ENCODE data around the gene SELL.

SELL gene

DNA sequence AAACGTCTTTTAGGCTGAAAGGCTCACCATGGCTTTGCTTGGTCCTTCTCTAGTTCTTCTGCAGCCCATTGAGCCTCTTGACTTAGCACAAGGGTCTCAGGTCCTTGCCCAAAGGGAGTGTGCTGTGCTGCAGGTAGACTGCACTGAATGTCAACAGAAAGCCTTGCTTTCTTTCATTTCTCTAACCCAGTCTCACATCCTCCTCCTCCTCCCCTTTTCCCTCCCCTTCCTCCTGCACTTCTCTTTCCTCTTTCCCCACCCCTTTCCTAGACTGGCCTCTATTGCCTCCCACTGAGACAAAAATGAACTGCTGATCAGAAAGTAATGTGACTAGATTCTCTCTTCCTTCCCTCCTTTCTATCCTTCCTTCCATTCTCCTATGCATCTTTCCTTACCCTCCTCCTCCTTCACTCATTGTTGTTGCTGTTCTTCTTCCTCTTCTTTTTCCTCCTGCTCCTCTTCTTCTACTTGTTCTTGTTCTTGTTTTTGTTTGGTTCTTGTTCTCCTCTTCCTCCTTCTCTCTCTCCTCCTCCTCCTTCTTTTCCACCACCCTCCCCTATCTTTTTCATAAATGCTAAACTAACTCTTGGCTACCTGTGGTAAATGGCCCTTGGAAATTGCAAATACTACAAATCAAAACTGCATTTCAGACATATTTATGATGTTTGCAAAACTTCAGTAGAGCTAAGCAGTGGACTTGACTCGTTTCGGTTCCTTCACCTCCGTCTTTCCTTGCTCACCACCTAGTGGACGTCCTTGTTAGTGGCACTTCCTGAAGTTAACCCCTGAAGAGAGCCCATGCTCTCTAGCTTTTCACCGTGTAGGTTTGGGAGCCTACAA lies at the start of gene SELL:
SELL (minus strand) TSS at position 152 of the 840 bp plus-strand sequence; CDS start at position 30, 122 bp downstream.
- Histone ChIP-seq H3K4me1 (ENCODE audit: insufficient read depth, low read length) (no peaks in the 10 kb centered on the region), H3K9ac (ENCODE audit: low read depth, low read length) (peak within 1 kb of the TSS; percentile 30; the same call in 1 of the 2 replicates), H3K9me3 (ENCODE audit: control insufficient read depth, insufficient read depth, low read length) (no peaks in the 10 kb centered on the region), H3K36me3 (ENCODE audit: insufficient read depth, low read length) (no peaks in the 10 kb centered on the region)

DNA sequence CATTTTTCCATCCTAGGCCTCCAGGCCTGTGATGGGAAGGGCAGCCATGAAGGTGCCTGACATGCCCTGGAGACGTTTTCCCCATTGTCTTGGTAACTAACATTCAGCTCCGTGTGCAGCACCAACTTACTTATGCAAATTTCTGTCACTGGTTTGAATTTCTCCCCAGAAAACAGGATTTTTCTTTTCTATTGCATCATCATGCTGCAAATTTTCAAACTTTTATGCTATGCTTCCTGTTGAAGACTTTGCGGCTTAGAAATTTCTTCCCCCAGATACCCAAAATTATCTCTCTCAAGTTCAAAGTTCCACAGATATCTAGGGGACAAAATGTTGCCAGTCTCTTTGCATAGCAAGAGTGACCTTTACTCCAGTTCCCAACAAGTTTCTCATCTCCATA lies 47.6 kb upstream of the SELL start:
- no peaks in the 10 kb centered on the region for H3K36me3 ChIP-seq (ENCODE audit: insufficient read depth, low read length)
- no peak overlapping the region for H3K9ac ChIP-seq (ENCODE audit: low read depth, low read length)
- H3K4me1 ChIP-seq (ENCODE audit: insufficient read depth, low read length): no peaks in the 10 kb centered on the region
- peaks cover 8% of the 10 kb centered on the region; the same call in 1 of the 2 replicates for H3K9me3 ChIP-seq (ENCODE audit: control insufficient read depth, insufficient read depth, low read length)

DNA sequence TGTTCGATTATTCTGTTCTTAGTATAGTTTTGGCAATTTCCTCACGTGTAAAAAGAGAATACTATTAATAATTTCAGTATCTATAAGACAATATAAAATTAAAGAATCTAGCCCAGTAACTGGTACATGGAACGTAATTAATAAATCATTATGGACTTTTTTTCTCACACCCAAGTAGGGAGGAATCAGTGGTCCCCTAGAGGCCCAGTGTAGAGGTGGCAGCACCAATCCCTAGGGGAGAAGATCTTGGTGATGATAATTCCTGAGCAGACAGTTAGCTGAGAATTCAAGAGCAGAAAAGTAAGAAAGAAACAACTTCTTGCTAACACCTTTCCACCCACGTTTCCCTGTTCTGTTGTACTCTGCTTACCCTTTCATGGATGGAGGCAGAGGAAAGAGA lies 42.1 kb upstream of the SELL start:
- Histone ChIP-seq H3K9me3 (ENCODE audit: control insufficient read depth, insufficient read depth, low read length) (no peaks in the 10 kb centered on the region; the same call in 1 of the 2 replicates), H3K9ac (ENCODE audit: low read depth, low read length) (no peak overlapping the region), H3K4me1 (ENCODE audit: insufficient read depth, low read length) (no peaks in the 10 kb centered on the region), H3K36me3 (ENCODE audit: insufficient read depth, low read length) (no peaks in the 10 kb centered on the region)

DNA sequence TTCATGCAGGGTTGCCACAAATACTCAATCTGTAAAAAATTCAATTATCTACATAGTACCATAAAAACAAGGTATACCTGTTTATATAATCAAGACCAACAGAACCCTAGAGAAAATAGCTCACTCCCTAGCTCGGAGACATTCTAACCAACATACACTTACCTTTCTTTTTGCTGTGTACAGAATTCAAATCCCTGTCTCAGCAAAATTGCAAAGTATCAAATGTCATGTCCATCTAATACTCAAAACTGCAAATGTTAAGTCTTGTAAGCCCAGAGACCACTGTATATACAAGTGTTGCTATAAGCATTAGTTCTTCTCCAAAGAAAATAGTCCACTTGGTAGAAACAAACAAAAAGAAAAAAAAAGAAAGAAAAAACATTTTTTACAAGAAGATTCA lies 38.6 kb upstream of the SELL start:
- Histone ChIP-seq H3K36me3 (ENCODE audit: insufficient read depth, low read length) (no peaks in the 10 kb centered on the region), H3K9me3 (ENCODE audit: control insufficient read depth, insufficient read depth, low read length) (no peaks in the 10 kb centered on the region), H3K9ac (ENCODE audit: low read depth, low read length) (no peak overlapping the region), H3K4me1 (ENCODE audit: insufficient read depth, low read length) (peaks cover 13% of the 10 kb centered on the region; the same call in 1 of the 2 replicates)

DNA sequence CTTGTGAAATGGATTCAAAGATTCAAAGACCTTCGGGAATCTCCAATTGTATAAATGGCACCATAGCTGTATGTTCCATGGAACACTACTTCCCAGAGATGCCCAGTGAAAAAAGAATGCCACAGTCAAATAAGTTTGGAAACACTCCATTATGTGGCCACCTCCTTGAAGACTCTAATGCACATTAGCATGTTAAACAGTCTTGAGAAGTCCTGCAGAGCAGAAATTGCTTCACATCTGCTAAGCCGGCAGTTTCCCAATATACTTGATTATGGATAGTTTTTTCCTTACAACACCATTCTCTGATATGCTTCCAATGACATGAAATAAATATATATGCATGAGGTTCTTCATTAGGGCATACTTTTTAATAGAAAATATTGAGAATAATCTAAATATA lies 35.1 kb upstream of the SELL start:
- H3K36me3 ChIP-seq (ENCODE audit: insufficient read depth, low read length): no peaks in the 10 kb centered on the region
- H3K4me1 ChIP-seq (ENCODE audit: insufficient read depth, low read length): peaks cover 13% of the 10 kb centered on the region; the same call in 1 of the 2 replicates
- no peaks in the 10 kb centered on the region for H3K9me3 ChIP-seq (ENCODE audit: control insufficient read depth, insufficient read depth, low read length)
- no peak overlapping the region for H3K9ac ChIP-seq (ENCODE audit: low read depth, low read length)

DNA sequence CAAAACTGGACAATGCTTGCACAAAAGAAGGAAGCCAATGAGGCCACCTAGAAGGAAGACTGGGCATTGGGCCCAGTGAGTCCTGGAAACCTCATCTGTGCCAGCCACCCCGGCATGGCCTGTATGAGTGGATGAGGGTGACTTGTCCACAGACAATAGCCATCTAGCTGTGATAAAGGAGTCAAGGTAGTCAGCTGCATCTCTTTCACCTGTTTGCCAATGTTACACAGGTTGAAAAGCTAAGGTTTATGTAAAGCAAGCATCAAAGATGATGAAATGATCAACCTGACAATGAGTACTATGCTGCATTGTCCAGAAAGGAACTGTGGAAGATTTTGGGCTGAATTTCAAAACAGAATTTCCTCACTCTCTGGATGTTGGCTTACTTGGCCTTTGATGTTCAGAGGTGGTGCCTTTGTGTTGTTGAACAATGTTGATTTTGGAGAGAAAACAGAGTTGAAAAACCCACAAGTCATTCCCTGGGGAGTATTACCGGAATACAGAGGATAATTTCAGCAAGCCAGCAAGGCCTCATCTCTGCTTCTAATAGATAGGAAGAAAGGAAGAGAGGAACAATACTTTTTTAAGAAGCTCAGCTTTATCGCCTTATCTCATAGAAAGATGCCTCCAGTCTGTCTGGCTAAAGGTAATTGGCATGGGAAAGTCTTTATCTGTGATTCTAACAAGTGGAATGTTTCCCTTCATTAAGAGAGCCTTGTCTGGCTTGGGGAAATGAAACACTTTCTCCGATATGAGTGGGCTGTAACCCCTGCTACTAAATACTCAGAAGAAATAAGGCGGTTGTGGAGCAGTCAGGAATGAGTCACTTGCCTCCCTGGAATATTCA lies 33.8 kb upstream of the SELL start:
- Histone ChIP-seq H3K9ac (ENCODE audit: low read depth, low read length) (no peak overlapping the region), H3K36me3 (ENCODE audit: insufficient read depth, low read length) (no peaks in the 10 kb centered on the region)

DNA sequence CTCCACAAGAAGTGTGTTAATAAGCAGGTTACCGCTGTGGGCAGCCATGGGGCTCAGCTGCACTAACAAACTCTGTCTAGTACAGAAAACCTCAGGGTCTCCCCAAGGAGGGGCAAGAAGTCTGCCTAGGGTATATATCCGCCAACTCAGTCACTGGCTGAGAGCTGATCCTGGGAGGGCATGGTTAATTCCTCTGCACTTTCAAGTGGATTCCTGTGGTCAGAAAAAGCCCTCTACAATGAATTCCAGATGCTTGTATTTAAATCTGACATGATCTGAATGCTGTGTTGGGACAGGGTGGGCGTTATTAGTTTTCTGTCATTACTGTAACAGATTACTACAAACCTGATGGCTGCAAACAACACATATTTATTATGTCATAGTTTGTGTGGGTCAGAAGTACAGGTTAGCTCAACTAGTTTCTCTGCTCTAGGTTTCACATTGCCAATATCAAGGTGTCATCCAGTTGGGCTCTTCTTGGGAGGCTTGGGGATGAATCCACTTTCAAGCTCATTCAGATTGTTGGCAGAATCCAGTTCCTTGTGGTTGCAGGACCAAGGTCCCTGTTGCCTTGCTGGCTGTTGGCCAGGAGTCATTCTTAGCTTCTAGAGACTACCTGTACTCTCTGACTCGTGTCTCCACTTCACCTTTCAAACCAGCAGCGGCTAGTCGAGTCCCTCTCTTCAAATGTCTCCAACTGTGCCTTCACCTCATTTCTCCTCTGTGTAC lies 30.4 kb upstream of the SELL start:
- Histone ChIP-seq H3K9me3 (ENCODE audit: control insufficient read depth, insufficient read depth, low read length) (no peaks in the 10 kb centered on the region), H3K9ac (ENCODE audit: low read depth, low read length) (no peak overlapping the region), H3K36me3 (ENCODE audit: insufficient read depth, low read length) (no peaks in the 10 kb centered on the region), H3K4me1 (ENCODE audit: insufficient read depth, low read length) (peaks cover 13% of the 10 kb centered on the region; the same call in 1 of the 2 replicates)

More for the DNA sequence above, 33.8 kb upstream of the SELL start:
- Histone ChIP-seq H3K9me3 (ENCODE audit: control insufficient read depth, insufficient read depth, low read length) (no peaks in the 10 kb centered on the region), H3K4me1 (ENCODE audit: insufficient read depth, low read length) (peaks cover 13% of the 10 kb centered on the region; the same call in 1 of the 2 replicates)

DNA sequence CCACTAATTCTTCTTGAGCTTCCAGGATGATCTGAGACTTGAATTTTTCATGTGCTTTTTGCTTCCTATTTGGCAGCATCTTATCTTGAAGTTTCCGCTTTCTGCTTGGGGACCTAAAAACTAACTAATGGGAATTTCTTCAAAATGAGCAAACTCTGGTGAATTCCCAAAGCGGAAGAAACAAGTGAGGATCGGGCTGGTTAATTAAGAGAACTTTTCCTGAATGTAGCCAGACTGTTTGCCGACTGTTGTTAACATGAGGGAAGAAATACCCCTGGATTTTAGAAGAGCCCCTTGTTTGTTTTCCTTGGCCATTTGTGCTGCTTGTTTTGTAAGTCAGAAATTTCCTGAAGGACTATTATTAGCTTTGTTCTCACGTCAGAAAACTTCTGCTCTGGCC lies 28.6 kb upstream of the SELL start:
- H3K9me3 ChIP-seq (ENCODE audit: control insufficient read depth, insufficient read depth, low read length): no peaks in the 10 kb centered on the region
- no peak overlapping the region for H3K9ac ChIP-seq (ENCODE audit: low read depth, low read length)
- H3K36me3 ChIP-seq (ENCODE audit: insufficient read depth, low read length): no peaks in the 10 kb centered on the region
- no peaks in the 10 kb centered on the region for H3K4me1 ChIP-seq (ENCODE audit: insufficient read depth, low read length)

DNA sequence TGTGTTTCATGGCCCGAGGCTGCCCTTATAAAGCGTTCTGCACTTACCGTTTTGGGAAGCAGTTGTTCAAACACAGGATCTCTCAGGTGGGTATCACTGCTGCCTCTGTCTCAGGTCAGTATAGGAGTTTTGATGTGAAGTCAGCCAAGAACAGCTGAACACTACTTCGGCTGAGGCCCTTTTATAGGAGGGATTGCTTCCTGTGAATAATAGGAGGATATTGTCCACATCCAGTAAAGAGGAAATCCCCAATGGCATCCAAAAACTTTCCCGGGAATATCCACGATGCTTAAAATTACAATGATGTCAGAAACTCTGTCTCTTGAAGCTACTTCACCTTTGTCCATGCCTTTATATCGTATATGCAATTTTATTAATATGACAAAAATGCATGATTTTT lies 22.5 kb upstream of the SELL start, which contains the start of gene SELE:
SELE (minus strand) TSS at position 156 of the 400 bp plus-strand sequence. CDS start 467 bp downstream, outside the sequence.
- no peaks in the 10 kb centered on the region for H3K36me3 ChIP-seq (ENCODE audit: insufficient read depth, low read length)
- H3K9me3 ChIP-seq (ENCODE audit: control insufficient read depth, insufficient read depth, low read length): no peaks in the 10 kb centered on the region
- H3K9ac ChIP-seq (ENCODE audit: low read depth, low read length): no peak within 1 kb of the TSS
- no peaks in the 10 kb centered on the region for H3K4me1 ChIP-seq (ENCODE audit: insufficient read depth, low read length)

DNA sequence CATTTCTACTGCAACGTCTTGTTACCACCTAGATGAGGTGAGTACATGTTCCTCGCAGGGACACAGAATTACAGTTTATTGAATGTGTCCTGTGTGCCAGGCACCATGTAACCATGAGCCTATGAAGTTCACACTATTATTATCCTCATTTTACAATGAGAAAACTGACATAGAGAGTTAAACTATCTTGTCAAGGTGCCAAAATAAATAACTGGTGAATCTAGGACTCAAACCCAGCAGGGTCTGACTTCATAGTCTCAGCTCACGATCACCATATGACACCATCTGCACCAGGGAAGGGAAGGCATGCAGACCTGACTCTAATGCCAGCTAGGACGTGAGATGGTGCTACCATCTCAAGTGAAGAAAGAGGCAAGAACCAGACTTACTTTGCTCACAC lies 20.0 kb upstream of the SELL start:
- H3K36me3 ChIP-seq (ENCODE audit: insufficient read depth, low read length): no peaks in the 10 kb centered on the region
- no peak overlapping the region for H3K9ac ChIP-seq (ENCODE audit: low read depth, low read length)
- no peaks in the 10 kb centered on the region for H3K9me3 ChIP-seq (ENCODE audit: control insufficient read depth, insufficient read depth, low read length)
- no peaks in the 10 kb centered on the region for H3K4me1 ChIP-seq (ENCODE audit: insufficient read depth, low read length)

DNA sequence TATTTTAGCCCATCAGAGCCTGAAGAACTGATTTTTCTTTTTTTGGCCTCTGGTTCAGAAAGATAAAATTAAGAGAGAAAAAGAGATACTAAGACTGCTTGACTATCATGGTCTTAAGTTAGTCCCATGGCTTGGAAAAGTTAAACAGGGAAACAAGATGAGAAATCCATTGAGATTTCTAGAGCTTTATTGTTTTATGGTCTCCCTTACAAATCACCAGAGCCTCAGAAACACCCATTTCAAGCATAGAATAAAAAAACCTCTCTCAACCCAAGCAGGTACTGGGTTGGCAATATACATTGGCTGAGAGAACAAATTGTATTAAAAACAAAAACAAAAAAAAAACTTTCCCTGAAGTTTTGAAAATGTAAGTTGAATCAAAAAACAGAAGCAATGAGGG lies 18.6 kb upstream of the SELL start:
- no peaks in the 10 kb centered on the region for H3K4me1 ChIP-seq (ENCODE audit: insufficient read depth, low read length)
- H3K9me3 ChIP-seq (ENCODE audit: control insufficient read depth, insufficient read depth, low read length): no peaks in the 10 kb centered on the region
- no peak overlapping the region for H3K9ac ChIP-seq (ENCODE audit: low read depth, low read length)
- H3K36me3 ChIP-seq (ENCODE audit: insufficient read depth, low read length): no peaks in the 10 kb centered on the region

DNA sequence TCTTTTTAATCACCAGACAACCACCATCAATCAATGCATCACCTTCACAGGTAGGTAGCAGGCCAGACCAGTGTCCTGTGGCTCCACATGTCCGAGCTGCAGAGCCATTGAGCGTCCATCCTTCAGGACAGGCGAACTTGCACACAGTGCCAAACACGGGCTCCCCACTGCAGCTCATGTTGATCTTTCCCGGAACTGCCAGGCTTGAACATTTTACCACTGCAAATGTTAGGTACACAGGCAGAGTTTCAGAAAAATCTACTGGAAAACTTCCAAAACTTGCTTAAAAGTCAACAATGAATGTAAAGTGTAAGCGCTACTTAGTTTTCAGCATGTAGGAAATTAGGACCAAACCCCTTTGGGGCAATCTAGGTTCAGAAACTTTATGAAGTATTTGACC lies 15.9 kb upstream of the SELL start:
- Histone ChIP-seq H3K36me3 (ENCODE audit: insufficient read depth, low read length) (no peaks in the 10 kb centered on the region), H3K4me1 (ENCODE audit: insufficient read depth, low read length) (no peaks in the 10 kb centered on the region)

DNA sequence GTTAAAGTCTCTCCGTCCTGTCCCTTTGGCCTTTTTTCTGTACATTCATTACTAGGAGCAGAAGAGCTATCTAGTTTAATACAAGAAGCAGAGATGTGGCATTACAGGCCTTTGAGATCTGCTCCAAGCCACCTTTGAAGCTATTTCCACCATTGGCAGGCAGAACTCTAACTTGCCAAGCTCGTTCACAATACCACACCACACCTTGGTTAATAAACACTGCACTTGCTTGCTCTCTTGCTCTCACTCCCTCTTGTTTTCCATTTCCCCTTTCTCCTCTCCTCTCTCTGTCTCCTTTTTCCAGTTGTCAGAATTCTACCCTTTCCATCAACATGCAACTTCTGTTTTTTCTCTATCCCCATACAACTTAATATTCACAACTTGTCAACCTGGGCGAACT lies 15.4 kb upstream of the SELL start:
- no peaks in the 10 kb centered on the region for H3K36me3 ChIP-seq (ENCODE audit: insufficient read depth, low read length)
- no peaks in the 10 kb centered on the region for H3K4me1 ChIP-seq (ENCODE audit: insufficient read depth, low read length)
- H3K9me3 ChIP-seq (ENCODE audit: control insufficient read depth, insufficient read depth, low read length): no peaks in the 10 kb centered on the region
- no peak overlapping the region for H3K9ac ChIP-seq (ENCODE audit: low read depth, low read length)

More for the DNA sequence above, 15.9 kb upstream of the SELL start:
- Histone ChIP-seq H3K9ac (ENCODE audit: low read depth, low read length) (no peak overlapping the region), H3K9me3 (ENCODE audit: control insufficient read depth, insufficient read depth, low read length) (no peaks in the 10 kb centered on the region)

DNA sequence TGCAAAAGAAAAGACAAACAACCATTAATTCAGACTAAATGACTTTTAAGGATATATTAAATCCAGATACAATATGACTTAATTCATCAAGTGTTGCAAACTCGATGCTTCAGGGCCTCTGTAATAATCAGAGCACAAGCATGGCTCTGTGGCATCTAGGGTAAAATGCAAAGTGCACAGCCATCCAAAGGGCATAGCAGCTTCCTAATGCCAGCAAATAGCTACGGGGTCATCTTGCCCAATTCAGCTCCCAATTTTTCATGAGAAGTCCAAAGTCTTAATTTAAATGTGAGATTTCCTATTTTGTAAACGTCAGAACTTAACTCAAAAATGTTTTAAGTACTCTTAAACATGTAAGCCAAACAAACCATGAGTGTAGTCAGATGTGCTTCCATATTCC lies 14.5 kb upstream of the SELL start:
- Histone ChIP-seq H3K9ac (ENCODE audit: low read depth, low read length) (no peak overlapping the region), H3K9me3 (ENCODE audit: control insufficient read depth, insufficient read depth, low read length) (no peaks in the 10 kb centered on the region), H3K4me1 (ENCODE audit: insufficient read depth, low read length) (no peaks in the 10 kb centered on the region), H3K36me3 (ENCODE audit: insufficient read depth, low read length) (no peaks in the 10 kb centered on the region)

Measured in ES-I3 (cell line).